NCI-H187 (cell line): ENCODE data around the gene B4GALNT1.
"Not testable (repeated sequence)": the region's sequence is repeated elsewhere in the genome, so short reads cannot be mapped to it uniquely, and the experiment has no call there.

ENCODE experiments used
- DNase-seq, 2 experiments: peaks; one replicate each; lab custom pipeline; 2025; lab: John Stamatoyannopoulos, UW

Gene B4GALNT1

DNA sequence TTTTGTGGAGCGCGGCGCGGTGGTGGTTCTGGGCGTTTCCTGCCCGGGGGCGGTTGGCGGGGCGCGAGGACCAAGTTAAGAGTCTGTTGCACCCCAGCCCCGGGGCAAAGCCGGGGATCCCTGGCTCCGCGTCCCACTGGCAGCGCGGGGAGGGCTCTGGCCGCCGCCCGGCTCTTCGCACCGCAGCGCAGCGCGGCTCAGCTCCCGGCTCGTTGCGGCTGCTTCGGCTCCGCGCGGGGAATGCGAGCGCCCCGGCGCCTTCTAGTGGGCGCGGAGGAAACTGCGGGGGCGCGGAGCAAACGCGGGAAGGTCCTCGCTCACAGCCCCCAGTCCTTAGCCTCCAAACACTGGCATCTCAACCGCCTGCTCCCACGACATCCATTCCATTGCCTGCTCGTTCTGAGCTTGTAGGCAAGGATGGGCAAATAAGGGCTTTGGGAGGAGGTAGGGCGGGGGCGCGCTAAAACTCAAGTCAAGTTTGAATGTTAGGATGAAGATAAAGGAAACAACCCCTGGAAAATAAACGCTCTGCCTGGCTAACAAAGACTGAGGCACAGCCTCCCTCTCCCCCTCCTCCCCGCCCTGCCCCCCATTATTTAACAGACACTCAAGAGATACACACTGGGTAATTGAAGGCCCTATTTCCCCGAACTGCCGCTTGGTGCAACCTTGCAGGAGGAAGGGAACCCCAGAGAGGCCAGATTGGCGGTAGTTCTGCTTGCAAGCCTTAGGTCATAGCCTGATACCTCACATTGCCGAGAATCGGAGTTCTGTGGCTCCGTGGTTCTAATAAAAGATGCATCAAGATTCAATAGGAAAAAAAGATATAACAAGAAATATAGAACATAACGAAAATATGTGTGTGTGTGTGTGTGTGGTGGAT is at the start of gene B4GALNT1:
Gene B4GALNT1 (minus strand): TSS at position 244 of the 883 bp plus-strand sequence. CDS start 1,069 bp downstream, outside the sequence.
- DNase-seq = peak; percentile 54 to 63

DNA sequence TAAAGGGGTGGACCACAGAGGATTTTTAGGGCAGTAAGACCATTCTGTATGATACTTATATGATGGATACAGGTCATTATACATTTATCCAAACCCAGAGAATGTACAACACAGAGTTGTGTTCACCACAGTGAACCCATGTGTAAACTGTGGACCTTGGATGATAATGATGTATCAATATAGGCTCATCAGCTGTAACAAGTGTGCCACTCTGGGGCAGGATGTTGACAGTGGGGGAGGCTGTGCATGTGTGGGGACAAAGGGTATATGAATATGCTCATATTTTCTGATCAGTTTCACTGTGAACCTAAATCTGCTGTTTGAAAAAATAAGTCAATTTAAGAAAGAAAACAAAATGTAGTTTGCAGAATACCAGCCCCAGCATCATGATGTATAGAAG is 46.7 kb upstream of the B4GALNT1 start:
- DNase-seq = no peak

DNA sequence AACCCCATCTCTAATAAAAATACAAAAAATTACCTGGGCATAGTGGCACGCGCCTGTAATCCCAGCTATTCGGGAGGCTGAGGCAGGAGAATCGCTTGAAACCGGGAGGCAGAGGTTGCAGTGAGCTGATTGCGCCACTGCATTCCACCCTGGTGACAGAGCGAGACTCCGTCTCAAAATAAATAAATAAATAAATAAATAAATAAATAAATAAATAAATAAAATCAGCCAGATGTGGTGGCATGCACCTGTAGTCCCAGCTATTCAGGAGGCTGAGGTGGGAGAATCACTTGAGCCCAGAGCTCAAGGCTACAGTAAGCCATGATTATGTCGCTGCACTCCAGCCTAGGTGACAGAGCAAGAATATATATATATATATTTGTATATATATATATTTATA is 44.9 kb upstream of the B4GALNT1 start:
- DNase-seq = not testable (repeated sequence)

DNA sequence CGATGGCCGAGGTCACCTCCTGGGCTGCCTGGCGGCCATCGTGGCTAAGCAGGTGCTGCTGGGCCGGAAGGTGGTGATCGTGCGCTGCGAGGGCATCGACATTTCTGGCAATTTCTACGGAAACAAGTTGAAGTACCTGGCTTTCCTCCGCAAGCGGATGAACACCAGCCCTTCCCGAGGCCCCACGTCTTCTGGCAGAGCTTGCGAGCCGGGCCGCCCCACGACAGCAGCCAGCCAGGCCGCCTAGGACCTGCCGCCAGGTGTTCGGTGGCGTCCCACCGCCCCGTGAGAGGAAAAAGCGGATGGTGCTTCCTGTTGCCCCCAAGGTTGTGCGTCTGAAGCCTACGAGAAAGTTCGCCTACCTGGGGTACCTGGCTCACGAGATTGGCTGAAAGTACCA is 41.7 kb upstream of the B4GALNT1 start:
- no peak for DNase-seq

DNA sequence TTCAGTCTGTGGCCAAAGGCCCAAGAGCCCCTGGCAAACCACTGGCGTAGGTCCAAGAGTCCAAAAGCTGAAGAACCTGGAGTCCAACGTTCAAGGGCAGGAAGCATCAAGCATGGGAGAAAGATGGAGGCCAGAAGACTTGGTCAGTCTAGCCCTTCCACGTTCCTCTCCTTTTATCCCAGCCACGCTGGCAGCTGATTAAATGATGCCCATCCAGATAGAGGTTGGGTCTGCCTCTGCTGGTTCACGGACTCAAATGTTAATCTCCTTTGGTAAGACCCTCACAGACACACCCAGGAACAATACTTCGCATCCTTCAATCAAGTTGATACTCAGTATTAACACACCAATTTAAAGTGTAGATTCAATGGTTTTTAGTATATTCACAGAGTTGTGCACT is 39.8 kb upstream of the B4GALNT1 start:
- no peak for DNase-seq

DNA sequence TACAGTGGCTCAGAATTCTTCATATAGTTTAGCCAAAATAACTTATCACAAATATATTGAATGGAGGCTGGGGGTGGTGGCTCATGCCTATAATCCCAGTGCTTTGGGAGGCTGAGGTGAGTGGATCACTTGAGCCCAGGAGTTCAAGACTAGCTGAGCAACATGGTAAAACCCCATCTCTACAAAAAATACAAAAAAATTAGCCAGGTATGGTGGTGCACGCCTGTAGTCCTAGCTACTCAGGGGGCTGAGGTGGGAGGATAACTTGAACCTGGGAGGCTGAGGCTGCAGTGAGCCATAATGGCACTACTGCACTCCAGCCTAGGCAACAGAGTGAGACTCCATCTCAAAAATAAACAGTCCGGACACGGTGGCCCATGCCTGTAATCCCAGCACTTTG is 38.8 kb upstream of the B4GALNT1 start:
- not testable (repeated sequence) for DNase-seq

DNA sequence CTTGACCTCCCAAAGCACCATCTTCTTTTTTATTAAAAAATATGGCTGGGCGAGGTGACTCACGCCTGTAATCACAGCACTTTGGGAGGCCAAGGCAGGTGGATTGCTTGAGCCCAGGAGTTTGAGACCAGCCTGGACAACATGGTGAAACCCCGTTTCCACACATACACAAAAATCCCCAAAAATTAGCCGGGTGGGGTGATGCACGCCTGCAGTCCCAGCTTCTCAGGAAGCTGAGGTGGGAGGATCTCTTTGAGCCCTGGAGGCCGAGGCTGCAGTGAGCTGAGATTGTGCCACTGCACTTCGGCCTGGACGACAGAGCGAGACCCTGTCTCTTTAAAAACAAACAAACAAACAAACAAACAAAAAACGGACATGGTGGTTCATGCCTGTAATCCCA is 36.7 kb upstream of the B4GALNT1 start:
- DNase-seq = not testable (repeated sequence)

DNA sequence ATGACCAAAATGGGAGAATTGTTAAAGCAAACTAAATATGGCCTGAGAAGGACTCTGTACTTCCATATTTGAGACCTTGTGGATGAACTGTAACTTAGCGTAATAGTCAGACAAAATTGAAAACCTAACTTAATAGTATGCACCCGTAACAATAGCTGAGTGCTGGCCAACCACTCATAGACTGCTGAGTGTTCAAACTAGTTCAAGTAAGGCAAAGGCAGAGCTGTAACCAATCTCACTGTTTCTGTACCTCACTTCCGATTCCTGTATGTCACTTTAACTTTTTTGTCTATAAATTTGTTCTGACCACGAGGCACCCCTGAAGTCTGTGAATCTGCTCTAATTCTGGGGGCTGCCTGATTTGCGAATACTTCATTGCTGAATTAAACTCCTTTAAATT is 33.9 kb upstream of the B4GALNT1 start:
- no peak for DNase-seq

DNA sequence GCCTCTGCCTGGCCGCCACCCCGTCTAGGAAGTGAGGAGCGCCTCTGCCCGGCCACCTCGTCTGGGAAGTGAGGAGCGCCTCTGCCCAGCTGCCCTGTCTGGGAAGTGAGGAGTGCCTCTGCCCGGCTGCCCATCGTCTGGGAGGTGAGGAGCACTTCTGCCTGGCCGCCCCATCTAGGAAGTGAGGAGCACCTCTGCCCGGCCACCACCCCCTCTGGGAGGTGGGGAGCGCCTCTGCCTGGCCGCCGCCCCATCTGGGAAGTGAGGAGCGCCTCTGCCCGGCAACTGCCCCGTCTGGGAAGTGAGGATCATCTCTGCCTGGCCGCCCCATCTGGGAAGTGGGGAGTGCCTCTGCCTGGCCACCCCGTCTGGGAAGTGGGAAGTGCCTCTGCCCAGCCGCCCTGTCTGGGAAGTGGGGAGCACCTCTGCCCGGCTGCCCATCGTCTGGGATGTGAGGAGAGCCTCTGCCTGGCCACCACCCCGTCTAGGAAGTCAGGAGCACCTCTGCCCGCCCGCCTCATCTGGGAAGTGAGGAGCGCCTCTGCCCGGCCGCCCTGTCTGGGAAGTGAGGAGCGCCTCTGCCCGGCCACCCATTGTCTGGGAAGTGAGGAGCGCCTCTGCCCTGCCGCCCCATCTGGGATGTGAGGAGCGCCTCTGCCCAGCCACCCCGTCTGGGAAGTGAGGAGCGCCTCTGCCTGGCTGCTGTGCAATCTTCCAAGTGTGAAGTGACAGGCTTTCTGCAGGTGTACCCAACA is 32.2 kb upstream of the B4GALNT1 start:
- DNase-seq = not testable (repeated sequence)

DNA sequence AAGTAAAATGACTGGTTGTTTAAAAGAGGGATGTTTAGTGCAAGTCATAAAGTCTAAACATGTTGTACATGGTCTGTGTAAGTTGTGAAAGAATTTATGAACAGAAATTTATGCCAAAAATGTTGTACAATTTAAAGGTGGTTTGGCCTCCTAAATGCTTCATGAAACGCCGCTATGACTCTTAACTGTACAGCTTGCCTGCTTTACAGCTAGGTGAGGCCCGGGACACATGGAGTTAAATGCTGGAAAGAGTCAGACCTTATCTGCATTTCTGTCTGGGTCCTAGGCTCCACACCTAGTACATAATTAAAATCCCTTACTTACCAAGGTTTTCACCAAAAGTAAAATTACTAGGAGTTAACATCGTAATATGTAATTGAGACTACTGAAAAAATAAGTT is 28.4 kb upstream of the B4GALNT1 start:
- no peak for DNase-seq

DNA sequence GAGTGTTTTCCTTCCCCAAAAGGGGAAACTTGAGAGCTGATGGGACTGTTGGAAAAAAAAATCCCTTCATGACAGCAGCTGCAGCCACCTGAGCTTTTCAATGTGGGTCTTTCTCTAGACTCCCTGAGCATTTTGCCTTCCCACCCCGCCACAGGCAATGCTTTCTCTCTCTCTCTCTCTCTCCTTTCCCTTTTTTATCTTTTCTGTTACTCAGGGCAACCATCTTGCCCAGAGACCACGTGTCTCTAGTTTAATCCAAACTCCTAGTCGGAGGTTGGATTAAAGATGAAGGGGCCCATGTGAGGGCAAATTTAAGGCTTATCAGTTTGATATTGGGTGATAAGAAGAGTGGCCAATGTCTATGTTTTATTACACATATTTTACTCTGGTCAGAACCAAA is 25.9 kb upstream of the B4GALNT1 start:
- DNase-seq = no peak

DNA sequence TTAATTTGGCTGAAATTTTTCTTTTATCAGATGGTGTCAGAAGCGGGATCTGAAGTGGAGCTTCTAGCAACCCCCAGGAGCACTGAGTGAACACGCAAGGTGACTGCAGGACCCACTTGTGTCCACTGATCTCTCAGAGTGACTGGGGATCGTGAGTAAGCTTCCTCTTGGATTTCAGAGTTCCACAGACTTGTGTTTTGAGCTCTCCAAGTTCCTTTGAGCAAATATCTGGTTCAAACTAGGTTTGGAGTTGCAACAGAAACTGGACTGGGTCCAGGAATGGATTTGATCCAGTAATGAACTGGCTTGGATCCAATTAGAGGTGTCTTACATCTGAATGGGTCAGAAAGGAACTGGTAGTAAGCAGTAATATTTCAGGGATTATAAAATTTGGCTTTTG is 24.7 kb upstream of the B4GALNT1 start:
- DNase-seq = no peak

DNA sequence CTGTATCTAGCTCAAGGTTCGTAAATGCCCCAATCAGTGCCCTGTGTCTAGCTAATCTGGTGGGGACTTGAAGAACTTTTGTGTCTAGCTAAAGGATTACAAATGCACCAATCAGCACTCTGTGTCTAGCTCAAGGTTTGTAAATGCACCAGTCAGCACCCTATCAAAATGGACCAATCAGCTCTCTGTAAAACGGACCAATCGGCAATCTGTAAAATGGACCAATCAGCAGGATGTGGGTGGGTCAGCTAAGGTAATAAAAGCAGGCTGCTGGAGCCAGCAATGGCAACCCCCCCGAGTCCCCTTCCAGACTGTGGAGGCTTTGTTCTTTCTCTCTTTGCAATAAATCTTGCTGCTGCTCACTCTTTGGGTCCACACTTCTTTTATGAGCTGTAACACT is 23.4 kb upstream of the B4GALNT1 start:
- DNase-seq = not testable (repeated sequence)

DNA sequence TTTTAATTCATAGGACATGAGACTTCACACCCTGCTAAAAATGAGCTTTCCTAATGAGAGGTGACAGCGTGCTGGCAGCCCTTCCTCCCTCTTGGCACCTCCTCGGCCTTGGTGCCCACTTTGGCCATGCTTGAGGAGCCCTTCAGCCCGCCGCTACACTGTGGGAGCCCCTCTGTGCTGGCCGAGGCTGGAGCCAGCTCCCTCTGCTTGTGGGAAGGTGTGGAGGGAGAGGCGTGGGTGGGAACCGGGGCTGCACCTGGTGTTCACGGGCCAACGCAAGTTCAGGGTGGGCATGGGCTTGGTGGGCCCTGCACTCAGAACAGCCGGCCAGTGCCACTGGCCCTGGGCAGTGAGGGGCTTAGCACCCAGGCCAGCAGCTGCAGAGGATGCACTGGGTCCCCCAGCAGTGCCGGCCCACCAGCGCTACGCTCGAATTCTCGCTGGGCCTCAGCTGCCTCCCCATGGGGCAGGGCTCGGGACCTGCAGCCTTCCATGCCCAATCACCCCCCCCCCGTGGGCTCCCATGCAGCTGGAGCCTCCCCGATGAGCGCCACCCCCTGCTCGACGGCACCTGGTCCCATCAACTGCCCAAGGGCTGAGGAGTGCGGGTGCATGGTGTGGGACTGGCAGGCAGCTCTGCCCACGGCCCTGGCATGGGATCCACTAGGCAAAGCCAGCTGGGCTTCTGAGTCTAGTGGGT is 22.7 kb upstream of the B4GALNT1 start:
- DNase-seq = no peak

DNA sequence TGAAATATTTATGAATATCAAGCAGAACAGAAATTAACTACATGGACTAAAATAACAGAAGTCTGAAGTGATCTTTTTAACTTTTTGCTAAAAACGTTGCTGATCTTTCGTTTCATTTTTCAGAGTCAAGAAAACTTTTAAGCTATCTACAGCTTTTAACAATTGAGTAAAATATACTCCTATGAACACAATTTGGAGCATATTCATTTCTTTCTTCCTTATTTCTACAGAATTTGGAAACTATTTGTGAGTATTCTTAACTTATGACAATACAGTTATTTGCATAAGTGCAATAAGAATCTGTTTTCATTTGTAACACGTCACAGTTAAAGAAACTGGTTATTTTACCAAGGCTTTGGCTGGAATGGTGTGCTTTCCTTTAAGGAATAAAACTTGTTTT is 21.0 kb upstream of the B4GALNT1 start:
- DNase-seq = no peak

DNA sequence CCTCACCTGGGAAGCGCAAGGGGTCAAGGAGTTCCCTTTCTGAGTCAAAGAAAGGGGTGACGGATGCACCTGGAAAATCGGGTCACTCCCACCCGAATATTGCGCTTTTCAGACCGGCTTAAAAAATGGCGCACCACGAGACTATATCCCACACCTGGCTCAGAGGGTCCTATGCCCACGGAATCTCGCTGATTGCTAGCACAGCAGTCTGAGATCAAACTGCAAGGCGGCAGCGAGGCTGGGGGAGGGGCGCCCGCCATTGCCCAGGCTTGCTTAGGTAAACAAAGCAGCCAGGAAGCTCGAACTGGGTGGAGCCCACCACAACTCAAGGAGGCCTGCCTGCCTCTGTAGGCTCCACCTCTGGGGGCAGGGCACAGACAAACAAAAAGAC is 13.7 kb upstream of the B4GALNT1 start:
- not testable (repeated sequence) for DNase-seq

DNA sequence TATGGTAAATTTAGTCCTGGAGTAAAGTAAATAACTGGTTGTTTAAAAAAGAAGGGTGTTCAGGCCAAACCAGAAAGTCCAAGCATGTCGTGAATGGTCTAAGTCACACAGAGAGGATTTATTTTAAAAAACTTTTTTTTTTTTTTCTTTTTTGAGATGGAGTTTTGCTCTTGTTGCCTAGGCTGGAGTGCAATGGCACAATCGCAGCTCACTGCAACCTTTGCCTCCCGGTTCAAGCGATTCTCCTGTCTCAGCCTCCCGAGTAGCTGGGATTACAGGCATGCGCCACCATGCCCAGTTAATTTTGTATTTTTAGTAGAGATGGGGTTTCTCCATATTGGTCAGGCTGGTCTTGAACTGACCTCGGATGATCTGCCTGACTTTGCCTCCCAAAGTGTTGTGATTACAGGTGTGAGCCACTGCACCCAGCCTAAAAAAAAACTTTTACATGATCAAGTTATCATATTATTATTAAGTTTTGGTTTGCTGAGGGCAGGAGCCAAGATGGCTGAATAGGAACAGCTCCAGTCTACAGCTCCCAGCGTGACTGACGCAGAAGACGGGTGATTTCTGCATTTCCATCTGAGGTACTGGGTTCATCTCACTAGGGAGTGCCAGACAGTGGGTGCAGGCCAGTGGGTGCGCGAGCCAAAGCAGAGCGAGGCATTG is 13.1 kb upstream of the B4GALNT1 start:
- not testable (repeated sequence) for DNase-seq

DNA sequence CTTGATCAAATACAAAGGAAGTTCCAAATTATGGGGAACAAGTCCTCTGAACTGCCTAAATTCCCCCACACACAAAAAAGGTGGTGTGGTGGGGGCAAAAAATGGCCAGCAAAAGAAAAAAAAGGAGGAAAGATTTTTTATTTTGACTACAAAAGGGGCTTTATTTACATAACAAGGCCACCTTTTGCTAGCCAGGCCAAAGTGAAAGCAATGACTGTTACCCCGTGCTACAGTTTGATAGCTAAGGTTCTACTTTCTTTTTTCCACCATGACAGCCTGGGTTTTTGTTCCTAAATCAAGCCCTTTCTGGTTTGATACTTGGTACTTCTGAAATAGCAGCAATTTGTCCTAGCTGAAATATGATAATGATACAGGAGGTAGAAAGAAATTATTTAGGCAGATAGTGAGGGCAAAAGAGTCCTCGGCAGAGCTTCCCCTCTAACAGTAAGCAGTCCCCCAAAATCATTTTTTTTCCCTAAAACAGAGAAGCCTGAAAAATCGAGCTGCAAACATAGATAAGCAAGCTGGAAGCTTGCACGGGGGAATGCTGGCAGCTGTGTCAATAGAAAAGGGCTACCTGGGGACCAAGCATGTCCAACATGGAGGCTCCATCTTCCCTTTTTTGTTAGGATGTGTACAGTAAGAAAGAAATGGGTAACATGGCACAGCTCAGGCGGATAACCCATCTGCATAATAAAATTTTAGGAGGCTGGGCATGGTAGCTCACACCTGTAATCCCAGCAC is 8.9 kb upstream of the B4GALNT1 start:
- no peak for DNase-seq

DNA sequence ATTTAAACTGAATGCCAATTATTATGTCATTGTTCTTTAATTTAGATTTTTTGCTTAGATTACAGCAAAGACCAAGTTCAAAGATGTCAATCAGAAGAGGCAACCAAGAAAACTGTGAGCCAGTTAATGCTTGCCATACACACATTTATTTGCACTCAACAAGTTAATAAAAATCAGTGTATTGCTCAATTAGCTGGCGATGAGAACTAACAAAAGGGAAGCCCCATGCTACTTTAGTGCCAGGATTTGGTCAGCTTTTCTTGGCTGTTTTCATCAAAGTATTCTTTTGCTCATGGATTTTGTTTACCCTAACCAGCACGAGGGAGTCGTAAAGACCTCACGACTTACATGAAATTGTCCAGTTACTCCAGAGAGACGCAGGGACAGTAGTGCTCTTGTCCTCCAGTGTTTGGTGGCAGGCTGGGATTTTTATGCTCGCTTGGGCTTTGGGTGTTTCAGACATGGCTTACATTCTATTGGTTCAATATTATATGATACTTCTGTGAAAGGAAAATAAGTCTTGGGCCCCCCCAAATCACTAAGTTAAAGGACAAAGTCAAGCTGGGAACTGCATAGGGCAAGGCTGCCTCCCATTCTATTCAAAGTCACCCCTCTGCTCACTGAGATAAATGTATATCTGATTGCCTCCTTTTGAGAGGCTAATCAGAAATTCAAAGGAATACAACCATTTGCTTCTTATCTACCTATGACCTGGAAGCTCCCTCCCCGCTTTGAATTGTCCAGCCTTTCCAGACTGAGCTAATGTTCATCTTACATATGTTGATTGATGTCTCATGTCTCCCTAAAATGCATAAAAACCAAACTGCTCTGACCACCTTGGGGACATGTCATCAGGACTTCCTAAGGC is 7.4 kb upstream of the B4GALNT1 start:
- DNase-seq = no peak

DNA sequence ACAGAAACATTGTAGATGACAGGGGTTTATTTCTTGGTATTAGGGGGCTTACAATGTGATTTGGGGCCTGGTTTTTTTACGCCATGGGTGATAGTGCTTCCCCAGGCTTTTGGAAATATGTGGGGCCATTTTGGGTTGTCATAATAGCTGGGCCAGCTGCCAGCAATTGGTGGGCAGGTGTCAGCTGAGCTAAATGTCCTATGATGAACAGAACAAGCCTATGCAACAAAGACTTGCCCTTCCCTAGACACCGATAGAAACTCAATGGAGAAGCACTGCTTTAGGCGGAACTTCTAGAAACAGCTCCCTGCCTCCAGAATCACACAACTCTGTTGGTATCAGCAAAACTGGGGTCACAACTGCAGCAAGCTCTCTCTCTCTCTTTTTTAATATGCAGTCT is 5.1 kb upstream of the B4GALNT1 start:
- DNase-seq = no peak
